WI38 (cell line): Measurements from ENCODE around the gene ECE1.

Source experiments
- H3K4me3 ChIP-seq: 2 replicates; pipeline ENCODE4 v1.5.1; 2011; ENCODE audit warnings: low read depth, mild to moderate bottlenecking, control low read depth, low read length
- CTCF ChIP-seq: IDR thresholded peaks from 2 replicates; pipeline ENCODE4 v1.5.1; 2012; ENCODE audit warnings: low read depth, mild to moderate bottlenecking, control low read depth, low read length

ECE1 gene

GRCh38 chr1:21318714-21319159 is 28.5 kb upstream of the ECE1 start:
- no peak for TF ChIP-seq CTCF
- H3K4me3 ChIP-seq = no peak overlapping the region

GRCh38 chr1:21318057-21318713 is 27.9 kb upstream of the ECE1 start:
- TF ChIP-seq CTCF = no peak
- H3K4me3 ChIP-seq = no peak overlapping the region

GRCh38 chr1:21317690-21318043 is 27.4 kb upstream of the ECE1 start:
- no peak for TF ChIP-seq CTCF
- H3K4me3 ChIP-seq = no peak overlapping the region

GRCh38 chr1:21317035-21317689 is 26.9 kb upstream of the ECE1 start:
- no peak overlapping the region for H3K4me3 ChIP-seq
- no peak for TF ChIP-seq CTCF

- TF ChIP-seq CTCF = no peak
Measured at GRCh38 chr1:21314743-21315396, 24.6 kb upstream of the ECE1 start.

GRCh38 chr1:21313886-21314721 is 23.8 kb upstream of the ECE1 start:
- H3K4me3 ChIP-seq = no peak overlapping the region
- TF ChIP-seq CTCF = no peak

More at GRCh38 chr1:21314743-21315396, 24.6 kb upstream of the ECE1 start:
- H3K4me3 ChIP-seq = no peak overlapping the region
